Measurements from ENCODE around the gene POGLUT2.
A peak's percentile ranks its signal among the peaks of the same experiment; 100 is the strongest.
"Not testable (repeated sequence)": the region's sequence is repeated elsewhere in the genome, so short reads cannot be mapped to it uniquely, and the experiment has no call there.

Gene POGLUT2

GRCh38 chr13:102805680-102806079 lies 6.9 kb upstream of the POGLUT2 start:
- DNase-seq (ENCODE audit: low spot score): no peak

DNA sequence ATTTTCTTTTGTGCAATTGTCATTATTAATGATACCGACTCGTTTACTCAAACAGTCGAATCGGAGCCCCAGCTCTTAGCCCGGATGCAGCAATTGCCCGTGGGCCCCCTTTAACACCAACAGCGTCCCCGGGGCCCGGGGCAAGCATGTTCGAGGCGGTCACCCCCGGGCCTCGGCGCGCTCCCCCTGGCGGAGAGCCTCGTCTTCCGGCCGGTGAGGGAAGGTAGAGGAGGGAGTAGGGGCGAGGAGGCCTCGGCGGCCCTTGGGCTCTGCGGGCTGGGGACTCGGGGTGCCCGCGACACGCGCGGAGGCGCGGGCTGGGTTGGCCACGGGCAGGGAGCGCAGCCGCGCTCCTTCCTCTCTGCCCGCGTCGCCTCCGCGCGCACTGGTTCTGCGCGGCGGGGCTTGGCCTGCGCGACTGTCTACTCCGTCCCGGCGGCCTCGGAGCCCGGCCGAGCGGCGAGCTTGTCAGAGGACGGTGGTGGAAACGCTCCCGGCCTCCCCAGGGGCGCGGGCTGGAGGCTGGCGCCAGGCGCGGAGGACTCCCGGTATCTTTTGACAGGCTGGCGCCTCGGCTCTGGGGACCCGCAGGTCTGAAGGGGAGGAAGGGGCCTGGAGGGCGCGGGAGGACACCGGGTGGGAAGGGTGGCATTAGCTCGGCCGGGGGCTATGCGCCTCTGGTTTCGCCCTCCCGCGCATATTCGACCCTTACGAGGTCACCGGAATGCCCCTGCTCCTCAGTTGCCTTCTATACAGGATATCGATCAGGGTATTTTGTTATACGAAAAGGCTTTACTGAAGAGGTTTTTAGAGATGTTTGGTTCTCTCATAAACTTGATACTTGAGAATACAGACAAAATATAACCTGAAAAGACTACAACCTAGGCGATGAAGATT lies 1.6 kb upstream of the POGLUT2 start:
- peak; percentile 63 for DNase-seq (ENCODE audit: low spot score)

DNA sequence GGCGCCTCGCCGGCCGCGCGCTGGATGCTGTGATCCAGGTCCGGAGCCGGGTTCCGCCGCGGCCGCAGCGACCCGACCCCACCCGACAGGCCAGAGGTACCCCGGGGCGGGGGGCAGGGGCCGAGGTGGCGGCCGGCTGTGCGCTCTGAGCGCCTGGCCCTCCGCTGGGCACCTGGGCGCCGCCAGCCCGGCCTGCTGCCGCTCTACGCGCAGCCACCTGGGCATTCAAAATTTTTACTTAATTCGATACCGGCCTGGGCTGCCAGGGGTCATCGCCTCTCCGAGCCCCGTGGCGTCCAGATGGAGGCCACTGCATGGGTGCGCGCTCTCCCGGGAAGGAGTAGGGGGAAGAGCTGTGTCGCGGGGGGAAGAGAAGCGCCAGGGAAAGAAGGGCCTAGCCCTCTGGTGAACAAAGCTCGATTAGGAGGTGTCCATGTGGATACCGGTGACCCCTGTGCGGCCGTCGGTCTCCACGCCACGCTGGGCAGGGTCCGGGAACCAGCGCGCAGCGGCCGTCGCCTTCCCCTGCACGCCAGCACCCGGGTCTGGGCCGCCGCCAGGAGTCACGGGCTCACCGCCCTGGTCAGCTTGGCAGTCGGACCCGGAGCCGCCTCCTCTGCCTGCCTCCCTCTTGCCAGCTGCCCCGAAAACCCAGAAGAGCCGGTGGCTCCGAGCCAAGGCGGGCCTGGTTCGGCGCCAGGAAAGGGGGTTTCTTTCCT lies 809 bp upstream of the POGLUT2 start:
- DNase-seq (ENCODE audit: low spot score): no peak

DNA sequence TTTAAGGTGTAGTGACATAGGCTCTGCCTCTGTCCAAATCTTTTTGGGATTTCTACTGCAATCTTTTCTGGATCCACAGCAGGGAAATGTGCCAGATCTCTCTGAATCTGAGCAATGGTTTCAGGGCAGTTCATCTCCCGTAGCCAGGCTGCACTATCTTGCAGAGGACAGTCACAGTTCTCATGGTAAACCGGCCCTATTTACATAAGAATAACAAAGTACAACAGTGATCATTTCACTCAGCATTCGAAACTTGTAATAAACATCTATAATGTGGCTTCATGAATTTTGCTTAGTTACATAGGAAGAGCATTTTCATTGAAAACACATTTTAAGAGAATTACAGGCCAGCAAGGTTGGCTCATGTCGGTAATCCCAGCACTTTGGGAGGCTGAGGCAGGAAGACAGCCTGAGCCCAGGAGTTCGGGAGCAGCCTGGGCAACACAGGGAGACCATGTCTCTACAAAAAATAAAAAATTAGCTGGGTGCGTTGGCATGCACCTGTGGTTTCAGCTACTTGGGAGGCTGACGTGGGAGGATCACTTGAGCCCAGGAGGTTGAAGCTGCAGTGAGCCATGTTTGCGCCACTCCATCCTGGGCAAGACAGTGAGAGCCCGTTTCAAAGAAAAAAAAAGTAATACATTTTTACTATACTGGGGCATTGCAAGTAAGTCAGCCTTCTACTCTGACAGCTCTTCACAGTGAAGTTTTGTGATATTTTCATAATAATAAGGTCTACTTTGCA lies 5.0 kb downstream of the POGLUT2 start:
- DNase-seq (ENCODE audit: low spot score): no peak

DNA sequence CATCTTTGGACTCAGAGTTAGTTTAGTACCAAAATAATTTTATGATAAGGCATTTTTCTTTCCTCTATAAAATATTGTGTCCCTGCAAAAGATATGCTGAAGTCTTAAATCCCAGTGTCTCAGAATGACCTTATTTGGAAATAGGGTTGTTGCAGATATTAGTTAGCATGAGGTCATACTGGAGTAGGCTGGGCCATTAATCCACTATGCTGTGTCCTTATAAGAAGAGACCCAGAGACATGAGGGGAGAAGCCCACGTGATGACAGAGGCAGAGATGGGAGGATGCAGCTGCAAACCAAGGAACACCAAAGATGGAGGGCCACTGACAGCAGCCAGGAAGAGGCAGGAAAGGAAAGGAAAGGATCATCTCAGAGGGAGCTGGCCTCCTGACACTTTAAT lies 6.4 kb downstream of the POGLUT2 start:
- DNase-seq (ENCODE audit: low spot score): no peak

- no peak for DNase-seq (ENCODE audit: low spot score)
Observed at GRCh38 chr13:102788683-102789082, 10.1 kb downstream of the POGLUT2 start.

GRCh38 chr13:102784483-102784882 lies 14.3 kb downstream of the POGLUT2 start:
- DNase-seq (ENCODE audit: low spot score): no peak

DNA sequence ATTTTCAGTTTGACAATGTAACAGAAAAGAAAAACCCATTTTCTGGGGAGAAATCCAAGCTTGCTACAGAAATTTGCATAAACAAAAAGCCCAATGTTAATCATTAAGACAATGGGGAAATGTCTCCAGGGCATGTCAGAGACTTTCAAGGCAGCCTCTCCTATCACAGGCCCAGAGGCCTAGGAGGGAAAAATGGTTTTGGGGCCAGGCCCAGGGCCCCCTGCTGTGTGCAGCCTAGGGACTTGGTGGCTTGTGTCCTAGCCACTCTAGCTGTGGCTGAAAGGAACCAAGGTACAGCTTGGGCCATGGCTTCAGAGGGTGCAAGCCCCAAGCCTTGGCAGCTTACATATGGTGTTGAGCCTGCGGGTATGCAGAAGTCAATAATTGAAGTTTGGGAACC lies 17.2 kb downstream of the POGLUT2 start:
- DNase-seq (ENCODE audit: low spot score): no peak

DNA sequence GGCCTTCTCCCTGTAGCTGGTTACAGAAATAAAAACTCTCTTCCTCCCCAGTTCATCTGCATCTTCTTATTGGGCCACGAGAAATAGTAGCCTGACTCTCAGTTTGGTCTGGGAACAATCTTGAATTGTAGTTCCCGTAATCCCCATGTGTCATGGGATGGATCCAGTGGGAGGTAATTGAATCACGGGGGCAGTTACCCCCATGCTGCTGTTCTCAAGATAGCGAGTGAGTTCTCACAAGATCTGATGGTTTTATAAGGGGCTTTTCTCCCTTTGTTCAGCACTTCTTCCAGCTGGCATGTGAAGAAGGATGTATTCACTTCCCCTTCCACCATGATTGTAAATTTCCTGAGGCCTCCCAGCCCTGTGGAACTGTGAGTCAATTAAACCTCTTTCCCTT lies 18.1 kb downstream of the POGLUT2 start:
- DNase-seq (ENCODE audit: low spot score): not testable (repeated sequence)

DNA sequence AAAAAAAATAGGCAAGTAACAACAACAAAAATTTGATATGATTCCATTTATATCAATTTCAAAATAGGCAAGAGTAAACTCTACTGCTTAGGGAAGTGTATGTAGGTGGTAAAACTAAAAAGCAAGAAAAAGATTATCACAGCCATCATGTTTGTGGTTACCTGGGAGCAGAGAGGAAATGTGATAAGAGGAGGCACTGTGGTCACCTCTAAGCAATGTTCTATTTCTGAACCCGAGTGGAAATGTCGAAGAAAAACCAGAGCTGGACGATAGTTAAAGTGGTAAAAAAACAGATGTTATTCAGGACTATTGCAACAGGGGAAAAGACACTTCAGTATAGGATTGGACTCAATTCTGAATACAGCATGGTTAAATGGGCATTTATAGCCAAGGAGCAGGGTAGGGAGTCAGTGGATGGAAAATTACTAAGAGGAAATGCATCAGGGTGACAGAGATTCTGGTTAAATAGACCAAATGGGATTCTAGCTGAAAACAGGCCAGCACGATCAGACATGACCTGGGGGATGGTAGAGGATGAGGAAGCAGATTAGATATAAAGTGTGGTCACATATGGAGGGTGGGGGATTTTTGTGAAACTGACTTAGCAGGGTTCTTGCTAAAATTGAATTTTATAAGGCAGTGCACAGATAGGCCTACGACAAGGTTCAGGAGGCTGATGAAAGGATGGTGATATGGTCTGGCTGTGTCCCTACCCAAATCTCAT lies 19.2 kb downstream of the POGLUT2 start:
- DNase-seq (ENCODE audit: low spot score): no peak

DNA sequence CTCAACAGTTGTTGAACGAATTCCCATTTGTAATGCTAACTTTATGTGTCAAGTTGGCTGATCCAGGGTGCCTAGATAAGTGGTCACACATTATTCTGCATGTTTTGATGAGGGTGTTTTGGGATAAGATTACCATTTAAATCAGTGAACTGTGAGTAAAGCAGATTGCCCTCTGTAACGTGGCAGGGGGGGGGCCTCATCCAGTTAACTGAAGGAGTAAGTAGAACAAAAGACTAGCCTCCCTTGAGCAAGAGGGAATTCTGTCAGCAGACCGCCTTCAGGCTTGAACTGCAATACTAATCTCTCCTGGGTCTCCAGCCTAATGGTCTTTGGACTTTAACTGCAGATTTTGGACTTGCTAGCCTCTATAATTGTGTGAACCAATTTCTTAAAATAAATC lies 21.0 kb downstream of the POGLUT2 start:
- no peak for DNase-seq (ENCODE audit: low spot score)

GRCh38 chr13:102776271-102776670 lies 22.5 kb downstream of the POGLUT2 start:
- no peak for DNase-seq (ENCODE audit: low spot score)

GRCh38 chr13:102774591-102775520 lies 23.9 kb downstream of the POGLUT2 start:
- DNase-seq (ENCODE audit: low spot score): no peak

DNA sequence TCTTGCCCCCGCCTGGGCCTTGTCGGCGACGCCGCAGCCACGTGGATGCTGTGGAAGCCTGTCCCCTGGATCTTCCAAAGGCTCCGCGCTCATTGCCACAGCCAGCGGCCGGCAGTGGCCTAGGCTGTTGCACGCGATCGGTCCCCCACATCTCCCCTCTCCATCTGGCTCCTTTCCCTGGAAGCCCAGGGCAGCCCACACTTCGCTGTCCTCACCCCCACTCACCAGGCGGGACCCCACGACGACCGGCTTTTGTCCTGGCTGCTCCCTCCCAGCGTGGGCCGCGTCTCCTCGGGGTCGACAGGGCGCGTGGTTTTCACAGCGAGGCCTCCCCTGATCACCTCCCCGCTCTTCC lies 24.6 kb downstream of the POGLUT2 start:
- DNase-seq (ENCODE audit: low spot score): no peak

DNA sequence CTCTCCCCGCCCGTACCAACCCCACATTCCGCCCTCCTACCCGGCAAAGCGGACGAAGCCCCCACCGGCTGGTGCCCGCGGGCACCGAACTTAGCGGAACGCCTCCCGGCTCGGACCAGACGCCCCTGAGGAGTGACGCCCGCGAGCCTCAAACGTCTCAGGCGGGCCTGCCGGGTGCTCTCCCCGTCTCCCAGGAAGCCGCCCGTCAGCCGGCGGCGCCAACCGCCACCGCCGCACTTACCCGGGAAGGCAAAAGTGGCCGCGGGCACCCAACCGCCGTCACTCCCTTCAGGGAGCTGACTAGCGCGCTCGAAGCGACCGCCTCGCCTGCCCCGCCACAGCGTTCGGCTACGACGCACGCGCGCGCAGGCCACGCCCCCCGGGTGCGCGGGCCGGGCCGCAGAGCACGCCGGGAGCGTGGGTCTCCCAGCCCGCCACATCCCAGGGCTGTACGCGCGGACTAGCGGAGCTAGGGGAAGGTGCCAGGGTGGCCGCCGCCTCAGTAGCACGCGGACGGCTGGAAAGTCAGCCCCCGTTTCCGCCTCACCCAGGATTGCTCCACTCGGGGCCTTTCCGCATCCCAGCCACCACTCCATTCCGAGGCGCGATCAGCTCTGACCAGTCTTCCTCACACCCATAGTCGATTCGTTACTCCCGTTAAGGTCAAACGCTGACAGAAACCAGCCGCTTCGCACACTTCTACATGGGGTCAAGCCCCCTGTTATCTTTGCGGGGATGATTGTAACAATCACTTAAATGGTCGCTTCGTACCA lies 25.1 kb downstream of the POGLUT2 start, which contains the start of gene TEX30:
Gene TEX30 (minus strand): TSS at position 346 of the 773 bp plus-strand sequence. CDS start 3,760 bp downstream, outside the sequence.
- DNase-seq (ENCODE audit: low spot score): peak; percentile 76

DNA sequence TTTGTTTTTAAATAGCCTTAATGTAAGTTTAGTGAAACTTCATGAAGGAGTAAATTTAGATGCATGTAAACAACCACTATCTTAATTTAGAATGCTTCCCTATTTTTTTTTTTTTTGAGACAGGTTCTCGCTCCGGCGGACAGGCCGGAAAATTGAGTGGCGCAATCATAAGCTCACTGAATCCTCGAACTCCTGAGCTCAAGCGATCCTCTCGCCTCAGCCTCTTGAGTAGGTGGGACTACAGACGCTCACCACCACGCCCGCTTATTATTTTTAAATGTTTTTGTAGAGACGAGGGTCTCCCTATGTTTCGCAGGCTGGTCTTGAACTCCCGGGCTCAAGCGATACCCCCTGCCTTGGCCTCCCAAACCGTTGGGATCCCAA lies 26.7 kb downstream of the POGLUT2 start:
- DNase-seq (ENCODE audit: low spot score): no peak

DNA sequence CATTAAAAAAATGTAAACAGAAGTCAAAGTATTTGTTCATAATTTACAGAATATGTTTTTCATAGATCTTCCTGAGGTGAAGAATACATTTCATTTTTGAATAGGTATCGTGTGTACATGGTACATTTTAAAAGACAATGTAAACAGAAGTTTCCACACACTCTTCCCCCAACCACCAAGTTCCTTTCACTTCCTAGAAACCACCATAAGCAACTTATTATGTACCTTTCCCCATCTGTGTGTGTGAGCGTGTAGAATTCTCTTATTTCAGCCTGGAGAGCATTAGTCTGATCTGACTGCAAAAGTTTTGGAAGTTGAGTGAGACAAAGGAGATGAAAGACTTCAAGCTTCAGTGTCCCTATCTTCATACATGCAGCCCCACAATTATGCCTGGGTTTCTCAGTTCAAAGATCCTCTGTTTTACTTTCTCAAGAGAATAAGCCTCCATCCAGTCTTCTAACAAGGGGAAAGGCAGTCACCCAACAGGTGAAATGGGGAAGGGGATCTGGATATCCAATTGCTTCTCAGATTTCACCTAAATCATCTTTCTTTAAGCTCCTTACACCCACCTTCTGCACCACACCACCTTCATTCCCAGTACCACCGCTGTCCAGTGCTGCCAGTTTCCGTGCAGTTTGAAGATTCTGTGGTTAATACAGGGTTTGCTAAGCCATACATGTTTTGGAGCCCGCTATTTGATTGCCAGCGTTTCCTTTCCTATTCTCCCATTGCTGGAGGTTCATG lies 27.3 kb downstream of the POGLUT2 start:
- DNase-seq (ENCODE audit: low spot score): no peak

GRCh38 chr13:102770435-102770834 lies 28.3 kb downstream of the POGLUT2 start:
- DNase-seq (ENCODE audit: low spot score): no peak

DNA sequence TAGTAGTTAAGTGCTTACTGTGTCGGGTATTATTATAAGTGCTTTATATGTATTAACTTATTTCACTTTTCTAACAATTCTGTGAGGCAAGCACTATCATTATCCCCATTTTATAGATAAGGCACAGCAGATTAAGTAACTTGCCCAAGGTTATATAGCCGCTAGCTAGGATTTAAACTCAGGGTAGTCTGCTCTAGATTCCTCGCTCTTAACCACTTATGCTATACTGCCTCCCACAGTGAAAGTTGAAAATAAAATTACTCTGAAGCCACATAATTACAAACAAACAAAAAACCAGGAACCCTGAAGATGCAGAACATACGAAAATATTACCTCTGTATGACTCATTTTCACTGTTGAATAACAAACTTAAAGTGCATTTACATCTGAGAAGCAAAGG lies 29.1 kb downstream of the POGLUT2 start:
- DNase-seq (ENCODE audit: low spot score): no peak
